GM12892 (cell line): ENCODE data around the gene SUPT5H.

Experiments used
- DNase-seq: peaks from one replicate; pipeline ENCODE4 v3.0.0; 2011; ENCODE audit not compliant: insufficient read length
- FAIRE-seq: peaks from 2 replicates; lab custom pipeline; 2011; peaks lifted over from hg19 to GRCh38; lab: Jason Lieb, UNC
- POLR2A ChIP-seq: IDR thresholded peaks from 2 replicates; pipeline ENCODE4 v1.6.1; 2011; ENCODE audit warnings: low read depth, low read length, control low read depth
- POLR2AphosphoS5 ChIP-seq: IDR thresholded peaks from 2 replicates; pipeline ENCODE4 v1.6.1; 2011; ENCODE audit warnings: low read depth, low read length, control low read depth
- TAF1 ChIP-seq: IDR thresholded peaks from 2 replicates; pipeline ENCODE4 v1.6.1; 2011; ENCODE audit warnings: low read depth, mild to moderate bottlenecking, control low read depth, low read length, borderline replicate concordance

Gene SUPT5H

GRCh38 chr19:39514840-39515550 lies 69.6 kb downstream of the SUPT5H start, which contains the start of gene SELENOV:
TSS of gene SELENOV (plus strand) at chr19:39515139. CDS start at chr19:39515213, 74 bp downstream.
- no peak for FAIRE-seq
- no peak for DNase-seq
- TF ChIP-seq POLR2A = no peak
- no peak for TF ChIP-seq TAF1
- no peak for TF ChIP-seq POLR2AphosphoS5

GRCh38 chr19:39515551-39516191 lies 70.3 kb downstream of the SUPT5H start:
- no peak for TF ChIP-seq POLR2A
- TF ChIP-seq POLR2AphosphoS5 = no peak
- no peak for TF ChIP-seq TAF1
- FAIRE-seq = no peak
- DNase-seq = no peak

- FAIRE-seq (no peak), DNase-seq (no peak)
- TF ChIP-seq POLR2A = no peak
- TF ChIP-seq TAF1 = no peak
- TF ChIP-seq POLR2AphosphoS5 = no peak
Measured at GRCh38 chr19:39516270-39516669, 70.9 kb downstream of the SUPT5H start.

- TF ChIP-seq TAF1 = no peak
- no peak for DNase-seq
- no peak for FAIRE-seq
Measured at GRCh38 chr19:39517432-39517831, 72.0 kb downstream of the SUPT5H start.

GRCh38 chr19:39518458-39518857 lies 73.1 kb downstream of the SUPT5H start:
- no peak for FAIRE-seq
- TF ChIP-seq TAF1 (no peak), POLR2A (no peak), POLR2AphosphoS5 (no peak)
- no peak for DNase-seq

- TF ChIP-seq POLR2A (no peak), POLR2AphosphoS5 (no peak), TAF1 (no peak)
- FAIRE-seq (no peak), DNase-seq (no peak)
Measured at GRCh38 chr19:39518975-39519374, 73.6 kb downstream of the SUPT5H start.

- TF ChIP-seq POLR2AphosphoS5 = no peak
- no peak for TF ChIP-seq POLR2A
- no peak for FAIRE-seq
Measured at GRCh38 chr19:39520541-39521484, 75.4 kb downstream of the SUPT5H start.

GRCh38 chr19:39524495-39524894 lies 79.1 kb downstream of the SUPT5H start:
- no peak for TF ChIP-seq TAF1
- TF ChIP-seq POLR2A = no peak
- no peak for TF ChIP-seq POLR2AphosphoS5
- DNase-seq (no peak), FAIRE-seq (no peak)

More at GRCh38 chr19:39520541-39521484, 75.4 kb downstream of the SUPT5H start:
- DNase-seq = no peak

- DNase-seq = no peak
- TF ChIP-seq TAF1 (no peak), POLR2A (no peak), POLR2AphosphoS5 (no peak)
- FAIRE-seq = no peak
Measured at GRCh38 chr19:39525205-39525604, 79.8 kb downstream of the SUPT5H start.
